HG02571 (cell line): ENCODE data around the gene TUBA3C.
"Not testable (repeated sequence)": the region's sequence is repeated elsewhere in the genome, so short reads cannot be mapped to it uniquely, and the experiment has no call there.

Source experiments
- ATAC-seq: cut with Tn5 transposase; IDR thresholded peaks from one replicate; pipeline ENCODE4 v1.9.1; 2021; ENCODE audit warnings: mild to moderate bottlenecking, moderate library complexity; ENCODE audit not compliant: unreplicated experiment

TUBA3C gene

GRCh38 chr13:19181621-19182485, at the start of gene TUBA3C:
TUBA3C (minus strand) TSS chr13:19181824; CDS start chr13:19181747, 77 bp downstream.
- ATAC-seq, result no peak

DNA sequence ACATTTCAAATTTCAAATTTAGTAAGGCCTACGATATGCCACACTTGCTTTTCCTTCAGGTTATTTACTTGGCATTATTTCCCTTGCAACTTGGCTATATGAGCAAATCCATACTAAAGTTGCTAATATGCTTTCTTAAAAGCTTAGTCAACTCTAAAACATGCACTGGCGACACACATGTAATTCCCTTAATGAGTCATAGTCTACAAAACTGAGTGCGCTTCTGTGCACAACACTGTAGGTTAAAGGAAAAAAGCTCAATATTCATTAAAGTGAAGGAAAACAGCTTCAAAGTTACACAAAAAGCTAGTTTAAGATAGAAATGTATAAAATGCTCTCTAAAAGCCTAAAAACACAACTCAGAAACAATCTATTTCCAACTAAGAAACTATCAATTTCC, 25.8 kb upstream of the TUBA3C start:
- ATAC-seq, result not testable (repeated sequence)

GRCh38 chr13:19192622-19193021, 11.0 kb upstream of the TUBA3C start:
- ATAC-seq, result not testable (repeated sequence)

- ATAC-seq, result not testable (repeated sequence)
Observed at GRCh38 chr13:19189911-19190310, 8.3 kb upstream of the TUBA3C start.

- not testable (repeated sequence) for ATAC-seq
Observed at GRCh38 chr13:19189368-19189767, 7.7 kb upstream of the TUBA3C start.

GRCh38 chr13:19185865-19186645, 4.4 kb upstream of the TUBA3C start:
- no peak for ATAC-seq

- no peak for ATAC-seq
Observed at GRCh38 chr13:19185086-19185864, 3.7 kb upstream of the TUBA3C start.

DNA sequence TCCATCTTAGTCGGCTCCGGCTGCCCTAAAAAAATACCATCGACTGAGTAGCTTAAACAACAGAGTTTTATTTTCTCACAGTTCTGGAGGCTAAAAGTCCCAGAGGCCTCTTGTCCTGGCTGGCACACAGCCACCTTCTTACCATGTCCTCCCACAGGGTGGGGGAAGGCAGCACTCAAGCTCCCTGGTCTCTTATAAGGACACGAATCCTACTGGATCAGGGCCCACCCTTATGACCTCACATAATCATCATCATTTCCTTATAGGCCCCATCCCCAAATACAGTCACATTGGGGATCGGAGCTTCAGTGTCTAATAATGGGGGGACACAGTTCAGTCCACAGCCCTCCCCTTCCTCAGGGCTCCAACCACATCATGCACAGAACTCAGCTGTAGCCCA, 2.6 kb upstream of the TUBA3C start:
- ATAC-seq, result no peak

DNA sequence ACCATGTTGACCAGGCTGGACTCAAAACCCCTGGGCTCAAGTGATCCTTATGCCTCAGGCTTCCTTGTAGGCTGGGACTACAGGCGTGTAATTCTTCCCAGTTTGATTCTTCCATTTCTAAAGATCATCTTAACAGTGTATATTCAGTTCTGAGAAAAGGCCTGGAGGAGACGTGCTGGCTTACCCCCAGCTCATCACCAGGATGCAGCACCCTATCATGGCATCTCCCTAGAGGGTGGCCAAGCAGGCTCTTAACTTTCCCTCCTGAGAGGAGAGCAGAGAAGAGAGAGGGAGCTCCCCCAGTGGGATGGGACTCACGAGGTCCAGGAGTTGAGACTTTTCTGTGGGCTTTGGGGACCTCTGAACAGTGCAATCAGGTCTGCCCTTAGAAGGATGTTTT, 2.1 kb upstream of the TUBA3C start:
- no peak for ATAC-seq

DNA sequence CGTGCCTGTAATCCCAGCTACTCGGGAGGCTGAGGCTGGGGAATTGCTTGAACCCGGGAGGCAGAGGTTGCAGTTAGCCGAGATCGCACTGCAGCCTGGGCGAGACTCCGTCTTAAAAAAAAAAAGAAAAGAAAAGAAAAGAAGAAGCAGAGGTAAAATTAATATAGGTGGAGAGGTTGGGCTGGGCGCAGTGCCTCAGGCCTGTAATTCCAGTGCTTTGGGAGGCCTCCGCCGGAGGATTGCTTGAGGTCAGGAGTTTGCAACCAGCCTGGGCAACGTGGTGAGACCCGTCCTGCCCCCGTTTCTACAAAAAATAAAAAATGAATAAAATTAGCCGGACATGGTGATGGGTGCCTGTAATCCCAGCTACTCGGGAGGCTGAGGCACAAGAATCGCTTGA, 912 bp upstream of the TUBA3C start:
- no peak for ATAC-seq

- ATAC-seq, result no peak
Observed at GRCh38 chr13:19181021-19181620, 503 bp downstream of the TUBA3C start.

- ATAC-seq, result no peak
Observed at GRCh38 chr13:19179916-19180315, 1.7 kb downstream of the TUBA3C start.

DNA sequence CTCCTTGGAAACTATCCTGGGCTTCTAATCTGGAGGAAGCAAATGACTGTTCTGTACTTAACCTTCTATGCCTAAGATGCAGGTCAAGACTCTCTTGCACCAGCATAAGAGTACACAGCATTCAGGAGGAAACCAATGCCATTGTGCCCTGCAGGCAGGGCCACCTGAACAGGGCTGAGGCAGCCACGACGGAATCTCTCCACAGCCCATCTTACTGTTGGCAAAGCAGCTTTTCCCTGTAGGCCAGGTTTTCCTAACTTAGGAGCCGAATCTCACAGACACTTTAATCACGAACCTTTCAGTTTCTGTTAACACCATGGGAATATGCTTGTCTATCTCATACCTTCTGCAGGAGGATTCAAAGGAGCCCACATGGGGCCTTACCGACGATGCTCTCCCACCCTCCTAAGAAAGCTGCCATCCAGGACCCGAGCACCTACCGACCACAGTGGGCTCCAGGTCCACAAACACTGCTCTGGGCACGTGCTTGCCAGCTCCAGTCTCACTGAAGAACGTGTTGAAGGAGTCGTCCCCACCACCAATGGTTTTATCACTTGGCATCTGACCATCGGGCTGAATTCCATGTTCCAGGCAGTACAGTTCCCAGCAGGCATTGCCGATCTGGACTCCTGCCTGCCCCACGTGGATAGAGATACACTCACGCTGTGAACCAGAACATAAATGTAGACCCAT, 2.6 kb downstream of the TUBA3C start:
- no peak for ATAC-seq

GRCh38 chr13:19176981-19177776, 4.4 kb downstream of the TUBA3C start:
- ATAC-seq, result not testable (repeated sequence)

DNA sequence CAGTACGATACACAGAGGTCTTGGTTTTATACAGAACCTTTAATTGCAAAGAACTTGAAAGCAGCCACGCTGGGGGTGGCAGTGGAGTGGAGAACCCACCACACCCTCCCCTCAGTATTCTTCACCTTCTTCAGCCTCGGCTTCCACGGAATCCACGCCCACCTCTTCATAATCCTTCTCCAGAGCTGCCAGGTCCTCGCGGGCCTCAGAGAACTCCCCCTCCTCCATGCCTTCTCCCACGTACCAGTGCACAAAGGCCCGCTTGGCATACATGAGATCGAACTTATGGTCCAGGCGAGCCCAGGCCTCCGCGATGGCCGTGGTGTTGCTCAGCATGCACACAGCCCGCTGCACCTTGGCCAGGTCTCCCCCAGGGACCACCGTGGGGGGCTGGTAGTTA, 7.9 kb downstream of the TUBA3C start:
- ATAC-seq, result no peak

DNA sequence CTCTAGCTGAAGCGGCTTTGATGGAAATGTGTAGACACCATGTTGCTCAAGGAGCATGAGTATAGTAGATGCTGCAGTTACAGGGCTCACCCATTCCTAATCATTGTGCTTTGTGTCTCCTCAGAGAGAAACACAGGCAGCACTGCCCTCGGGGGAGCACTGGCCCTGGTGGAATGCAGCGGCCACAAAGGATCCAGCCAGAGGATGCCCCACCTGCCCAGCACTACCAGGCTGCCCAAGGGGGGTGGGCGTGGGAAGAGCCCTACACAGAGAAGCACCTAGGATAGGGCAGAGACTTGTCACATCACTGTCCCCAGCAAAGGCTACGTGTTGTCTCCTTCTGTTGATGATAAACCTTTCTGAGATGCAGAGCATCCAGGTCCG, 9.0 kb downstream of the TUBA3C start:
- no peak for ATAC-seq

DNA sequence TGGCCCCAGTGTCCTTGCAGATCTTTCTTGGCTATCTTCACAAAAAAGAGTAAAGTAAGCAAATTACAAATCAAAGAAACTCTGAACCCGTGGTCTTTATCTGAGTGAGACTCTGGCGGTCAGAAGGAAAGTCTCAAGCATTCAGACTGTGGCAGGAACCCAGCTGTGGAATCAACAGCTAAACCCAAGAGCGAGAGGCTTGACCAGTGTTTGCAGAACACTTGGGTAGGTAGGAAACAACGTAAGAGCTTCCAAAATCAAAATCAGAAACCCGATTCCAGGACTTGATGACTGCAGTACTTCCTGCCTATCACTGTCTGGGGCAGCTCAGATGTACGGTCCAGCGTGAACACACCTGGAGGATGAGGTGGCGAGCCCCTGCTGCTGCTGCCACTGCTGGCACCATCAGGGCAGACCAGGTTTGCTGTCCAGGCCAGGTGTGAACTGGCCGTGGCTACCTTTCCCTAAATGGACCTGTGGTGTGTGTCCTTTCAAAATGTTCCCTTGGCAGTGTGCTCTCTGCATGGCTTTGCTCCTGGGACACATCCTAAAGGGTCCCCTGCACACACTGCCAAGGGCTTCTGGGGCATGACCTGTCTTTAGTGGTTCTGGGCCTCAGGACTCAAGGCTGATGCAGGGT, 9.5 kb downstream of the TUBA3C start:
- no peak for ATAC-seq

- no peak for ATAC-seq
Observed at GRCh38 chr13:19171563-19171962, 10.1 kb downstream of the TUBA3C start.

DNA sequence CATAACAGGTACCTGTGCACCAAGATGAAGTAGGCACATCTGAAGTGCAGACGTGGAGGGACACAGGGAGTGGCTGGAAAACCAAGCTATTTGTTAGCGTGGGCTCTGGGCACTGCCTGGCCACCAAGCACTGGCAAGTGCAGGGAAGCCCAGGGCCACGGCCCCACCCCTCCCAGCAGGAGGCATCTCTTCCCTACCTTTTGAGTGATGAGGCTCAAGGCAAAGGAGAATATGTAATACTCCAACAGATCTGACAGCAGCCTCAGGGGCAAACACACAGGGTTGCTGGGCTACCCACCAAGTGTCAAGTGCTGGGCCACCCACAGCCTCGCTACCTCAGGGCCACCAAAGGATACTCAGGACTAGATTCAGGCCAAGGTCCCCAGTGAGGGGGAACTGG, 11.6 kb downstream of the TUBA3C start:
- no peak for ATAC-seq
